Stimulated activated naive CD8-positive, alpha-beta T cell treated with anti-CD3 and anti-CD28 coated beads, Interleukin-15, Interleukin-2, amounts not matched to agents 100 ng/mL and 50 ng/mL, for 24 hours (primary cell): ENCODE results near the gene BOD1L2.

Experiments used
- H3K27ac Mint-ChIP-seq: one replicate; pipeline ENCODE4 v1.8.0; 2021; ENCODE audit warnings: mild to moderate bottlenecking, mixed read lengths
- H3K27me3 Mint-ChIP-seq: one replicate; pipeline ENCODE4 v1.8.0; 2021; ENCODE audit warnings: mixed read lengths
- H3K36me3 Mint-ChIP-seq: one replicate; pipeline ENCODE4 v1.8.0; 2021; ENCODE audit warnings: low read depth, mixed read lengths
- H3K4me1 Mint-ChIP-seq: one replicate; pipeline ENCODE4 v1.8.0; 2021; ENCODE audit warnings: low read depth, mixed read lengths
- H3K4me3 Mint-ChIP-seq: one replicate; pipeline ENCODE4 v1.8.0; 2021; ENCODE audit warnings: mild to moderate bottlenecking, mixed read lengths
- H3K9me3 Mint-ChIP-seq: one replicate; pipeline ENCODE4 v1.8.0; 2021; ENCODE audit warnings: mixed read lengths

The BOD1L2 gene

GRCh38 chr18:57146956-57147636 lies at the start of gene BOD1L2:
Gene BOD1L2, plus strand, starts transcription at chr18:57147087. Its CDS starts 226 bp downstream, at chr18:57147313.
- peaks cover 3% of the 10 kb centered on the region for H3K4me1 Mint-ChIP-seq
- no peaks in the 10 kb centered on the region for H3K9me3 Mint-ChIP-seq
- no peak within 1 kb of the TSS for H3K27ac Mint-ChIP-seq
- peaks cover 46% of the 10 kb centered on the region for H3K27me3 Mint-ChIP-seq
- no peak within 1 kb of the TSS for H3K4me3 Mint-ChIP-seq
- H3K36me3 Mint-ChIP-seq: no peaks in the 10 kb centered on the region

GRCh38 chr18:57107140-57107832 lies 39.6 kb upstream of the BOD1L2 start:
- Mint-ChIP-seq H3K36me3 (no peaks in the 10 kb centered on the region), H3K4me1 (peaks cover 5% of the 10 kb centered on the region), H3K27me3 (peaks cover 37% of the 10 kb centered on the region), H3K27ac (no peak overlapping the region), H3K9me3 (peaks cover 15% of the 10 kb centered on the region), H3K4me3 (no peak overlapping the region)

GRCh38 chr18:57110290-57110689 lies 36.6 kb upstream of the BOD1L2 start:
- Mint-ChIP-seq H3K36me3 (no peaks in the 10 kb centered on the region), H3K9me3 (peaks cover 9% of the 10 kb centered on the region)

GRCh38 chr18:57113799-57114420 lies 33.0 kb upstream of the BOD1L2 start:
- H3K27ac Mint-ChIP-seq: no peak overlapping the region
- peaks cover 33% of the 10 kb centered on the region for H3K27me3 Mint-ChIP-seq
- H3K36me3 Mint-ChIP-seq: no peaks in the 10 kb centered on the region

More at GRCh38 chr18:57110290-57110689, 36.6 kb upstream of the BOD1L2 start:
- Mint-ChIP-seq H3K4me1 (peaks cover 5% of the 10 kb centered on the region), H3K27me3 (peaks cover 44% of the 10 kb centered on the region), H3K4me3 (no peak overlapping the region), H3K27ac (no peak overlapping the region)

GRCh38 chr18:57116598-57117132 lies 30.2 kb upstream of the BOD1L2 start:
- peaks cover 38% of the 10 kb centered on the region for H3K27me3 Mint-ChIP-seq
- no peaks in the 10 kb centered on the region for H3K36me3 Mint-ChIP-seq

More at GRCh38 chr18:57113799-57114420, 33.0 kb upstream of the BOD1L2 start:
- Mint-ChIP-seq H3K9me3 (peaks cover 3% of the 10 kb centered on the region), H3K4me1 (no peaks in the 10 kb centered on the region), H3K4me3 (no peak overlapping the region)

GRCh38 chr18:57121542-57122112 lies 25.3 kb upstream of the BOD1L2 start:
- Mint-ChIP-seq H3K9me3 (no peaks in the 10 kb centered on the region), H3K4me3 (no peak overlapping the region), H3K27ac (no peak overlapping the region), H3K27me3 (peaks cover 45% of the 10 kb centered on the region), H3K4me1 (no peaks in the 10 kb centered on the region), H3K36me3 (no peaks in the 10 kb centered on the region)

More at GRCh38 chr18:57116598-57117132, 30.2 kb upstream of the BOD1L2 start:
- H3K4me3 Mint-ChIP-seq: no peak overlapping the region
- no peak overlapping the region for H3K27ac Mint-ChIP-seq
- H3K4me1 Mint-ChIP-seq: no peaks in the 10 kb centered on the region
- peaks cover 2% of the 10 kb centered on the region for H3K9me3 Mint-ChIP-seq

- Mint-ChIP-seq H3K4me1 (no peaks in the 10 kb centered on the region), H3K9me3 (no peaks in the 10 kb centered on the region), H3K36me3 (no peaks in the 10 kb centered on the region), H3K27ac (no peak overlapping the region), H3K4me3 (no peak overlapping the region), H3K27me3 (peaks cover 42% of the 10 kb centered on the region)
Measured at GRCh38 chr18:57122936-57123510, 23.9 kb upstream of the BOD1L2 start.

- no peaks in the 10 kb centered on the region for H3K4me1 Mint-ChIP-seq
- H3K36me3 Mint-ChIP-seq: no peaks in the 10 kb centered on the region
- H3K9me3 Mint-ChIP-seq: no peaks in the 10 kb centered on the region
- H3K27ac Mint-ChIP-seq: no peak overlapping the region
- no peak overlapping the region for H3K4me3 Mint-ChIP-seq
- H3K27me3 Mint-ChIP-seq: peaks cover 45% of the 10 kb centered on the region
Measured at GRCh38 chr18:57125627-57126026, 21.3 kb upstream of the BOD1L2 start.

- Mint-ChIP-seq H3K9me3 (no peaks in the 10 kb centered on the region), H3K36me3 (no peaks in the 10 kb centered on the region), H3K27me3 (peaks cover 25% of the 10 kb centered on the region), H3K4me1 (no peaks in the 10 kb centered on the region), H3K27ac (no peak overlapping the region), H3K4me3 (no peak overlapping the region)
Measured at GRCh38 chr18:57128220-57128932, 18.5 kb upstream of the BOD1L2 start.

GRCh38 chr18:57131101-57131500 lies 15.8 kb upstream of the BOD1L2 start:
- Mint-ChIP-seq H3K4me1 (no peaks in the 10 kb centered on the region), H3K27ac (no peak overlapping the region), H3K4me3 (no peak overlapping the region), H3K27me3 (peaks cover 23% of the 10 kb centered on the region), H3K9me3 (no peaks in the 10 kb centered on the region), H3K36me3 (no peaks in the 10 kb centered on the region)

GRCh38 chr18:57131782-57132181 lies 15.1 kb upstream of the BOD1L2 start:
- no peak overlapping the region for H3K4me3 Mint-ChIP-seq
- H3K27me3 Mint-ChIP-seq: peaks cover 21% of the 10 kb centered on the region
- no peaks in the 10 kb centered on the region for H3K4me1 Mint-ChIP-seq
- no peaks in the 10 kb centered on the region for H3K9me3 Mint-ChIP-seq
- no peak overlapping the region for H3K27ac Mint-ChIP-seq
- H3K36me3 Mint-ChIP-seq: no peaks in the 10 kb centered on the region

- Mint-ChIP-seq H3K4me3 (no peak overlapping the region), H3K9me3 (no peaks in the 10 kb centered on the region), H3K36me3 (no peaks in the 10 kb centered on the region), H3K27ac (no peak overlapping the region), H3K4me1 (no peaks in the 10 kb centered on the region), H3K27me3 (peaks cover 20% of the 10 kb centered on the region)
Measured at GRCh38 chr18:57134618-57135135, 12.2 kb upstream of the BOD1L2 start.

- H3K27ac Mint-ChIP-seq: no peak overlapping the region
- no peaks in the 10 kb centered on the region for H3K36me3 Mint-ChIP-seq
- peaks cover 16% of the 10 kb centered on the region for H3K27me3 Mint-ChIP-seq
- no peaks in the 10 kb centered on the region for H3K9me3 Mint-ChIP-seq
- H3K4me3 Mint-ChIP-seq: no peak overlapping the region
- no peaks in the 10 kb centered on the region for H3K4me1 Mint-ChIP-seq
Measured at GRCh38 chr18:57135699-57136098, 11.2 kb upstream of the BOD1L2 start.

- no peak overlapping the region for H3K27ac Mint-ChIP-seq
- H3K36me3 Mint-ChIP-seq: no peaks in the 10 kb centered on the region
- no peaks in the 10 kb centered on the region for H3K4me1 Mint-ChIP-seq
- no peaks in the 10 kb centered on the region for H3K9me3 Mint-ChIP-seq
- H3K4me3 Mint-ChIP-seq: no peak overlapping the region
- H3K27me3 Mint-ChIP-seq: peaks cover 16% of the 10 kb centered on the region
Measured at GRCh38 chr18:57137847-57138246, 9.0 kb upstream of the BOD1L2 start.
